ENCODE results near the gene KMO. TPM values are rescaled to one million over a fixed set of nuclear protein-coding genes. Genes with fewer than 3 reads are reported as not detected.

Gene KMO
- total and polyA plus RNA-seq, 2 of the 8 experiments (the other 6 are each of a cell fraction or from before 2014, with no cell fraction given): not detected

DNA sequence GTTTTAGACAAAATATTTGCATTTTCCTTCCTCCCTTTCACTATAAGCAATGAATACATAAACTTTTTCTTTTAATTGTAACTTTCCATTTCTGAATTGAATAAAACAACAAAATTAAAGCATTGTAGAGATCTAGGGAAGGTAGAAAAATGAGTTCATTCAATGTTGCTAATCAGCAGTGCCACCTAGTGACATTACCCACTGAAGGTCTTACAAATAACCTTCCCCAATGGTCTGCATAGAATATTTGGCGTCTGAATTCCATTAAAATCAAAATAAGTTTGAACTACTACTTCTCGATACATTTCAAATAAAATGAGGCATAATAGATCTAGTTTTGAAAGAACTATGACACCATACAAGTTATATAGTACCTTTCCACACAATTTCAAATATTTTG lies 32.3 kb upstream of the KMO start:
- Histone ChIP-seq H4K20me1 (replicated peaks in 1 of 2; ENCODE audit: control insufficient read depth in 1 of 2, insufficient read depth in 2 of 2, low read length in 2 of 2) (no peaks in the 10 kb centered on the region), H3K36me3 (ENCODE audit: control insufficient read depth in 2 of 4, insufficient read depth in 4 of 4, low read length in 3 of 4) (peaks cover 5 to 57% (median 27%) of the 10 kb centered on the region in 4 experiments), H2BK15ac (ENCODE audit: low read length) (no peak overlapping the region), H3K27me3 (replicated peaks in 1 of 4; ENCODE audit: control insufficient read depth in 3 of 4, extremely low read depth in 1 of 4, insufficient read depth in 3 of 4, low read length in 3 of 4) (no peaks in the 10 kb centered on the region), H2BK12ac (ENCODE audit: low read depth, low read length) (no peak overlapping the region), H2AK5ac (ENCODE audit: low read depth, low read length) (no peak overlapping the region), H3K4me1 (replicated peaks in 1 of 4; ENCODE audit: control insufficient read depth in 3 of 4, insufficient read depth in 4 of 4, low read length in 3 of 4) (no peaks in the 10 kb centered on the region), H3K79me2 (ENCODE audit: control insufficient read depth in 1 of 2, insufficient read depth in 2 of 2, low read length in 2 of 2) (no peaks in the 10 kb centered on the region), H3K23me2 (ENCODE audit: low read depth, low read length) (no peaks in the 10 kb centered on the region), H4K5ac (ENCODE audit: insufficient read length, low read depth, low read length) (no peak overlapping the region), H3K27ac (ENCODE audit: low read depth, low read length) (no peak overlapping the region), H2BK120ac (replicated peaks; ENCODE audit: low read depth, low read length) (no peak overlapping the region), H2BK5ac (ENCODE audit: low read depth, low read length) (no peak overlapping the region), H3K4me2 (ENCODE audit: insufficient read depth in 1 of 2, low read depth in 2 of 2, low read length in 2 of 2) (no peak overlapping the region), H3K23ac (ENCODE audit: insufficient read length) (no peak overlapping the region), H4K91ac (replicated peaks; ENCODE audit: insufficient read length, low read length) (no peak overlapping the region), H3K14ac (ENCODE audit: insufficient read length) (no peak overlapping the region), H3K9ac (replicated peaks in 1 of 4; ENCODE audit: extremely low read depth in 1 of 4, low read depth in 3 of 4, low read length in 3 of 4) (no peak overlapping the region), H3K9me3 (ENCODE audit: insufficient read depth in 2 of 2, low read depth in 1 of 2, low read length in 1 of 2) (no peaks in the 10 kb centered on the region), H3K79me1 (ENCODE audit: low read depth, low read length) (no peaks in the 10 kb centered on the region), H3K4ac (replicated peaks; ENCODE audit: insufficient read length, low read depth, low read length) (no peak overlapping the region), H2BK20ac (ENCODE audit: low read length) (no peak overlapping the region), H3K18ac (ENCODE audit: extremely low read depth, low read length) (no peak overlapping the region), H3K4me3 (ENCODE audit: extremely low read depth in 1 of 4, insufficient read depth in 2 of 4, low read depth in 3 of 4, low read length in 4 of 4) (no peak overlapping the region), H3K56ac (replicated peaks; ENCODE audit: insufficient read length, low read depth, low read length) (no peak overlapping the region), H2AFZ (ENCODE audit: low read length) (no peak overlapping the region), H4K8ac (ENCODE audit: extremely low read depth, insufficient read depth, low read length) (no peak overlapping the region)
- CTCF ChIA-PET (ENCODE audit: partially characterized antibody): interaction anchor here (0.8 to 1.7 kb wide), 7 partner anchors 10 to 616 kb away, joined by 3 to 7 read pairs (median 3); no protein-coding TSS in a partner anchor
- no peak for TF ChIP-seq SP1 (IDR thresholded peaks at IDR 0.05; ENCODE audit: low read depth, low read length)
- TF ChIP-seq RAD21 (IDR thresholded peaks at IDR 0.05 in 1 of 2, conservative IDR thresholded peaks at IDR 0.05 in 1 of 2; ENCODE audit: low read depth in 2 of 2, low read length in 2 of 2): peak; percentile 73 to 80
- TF ChIP-seq, protein P1, sequence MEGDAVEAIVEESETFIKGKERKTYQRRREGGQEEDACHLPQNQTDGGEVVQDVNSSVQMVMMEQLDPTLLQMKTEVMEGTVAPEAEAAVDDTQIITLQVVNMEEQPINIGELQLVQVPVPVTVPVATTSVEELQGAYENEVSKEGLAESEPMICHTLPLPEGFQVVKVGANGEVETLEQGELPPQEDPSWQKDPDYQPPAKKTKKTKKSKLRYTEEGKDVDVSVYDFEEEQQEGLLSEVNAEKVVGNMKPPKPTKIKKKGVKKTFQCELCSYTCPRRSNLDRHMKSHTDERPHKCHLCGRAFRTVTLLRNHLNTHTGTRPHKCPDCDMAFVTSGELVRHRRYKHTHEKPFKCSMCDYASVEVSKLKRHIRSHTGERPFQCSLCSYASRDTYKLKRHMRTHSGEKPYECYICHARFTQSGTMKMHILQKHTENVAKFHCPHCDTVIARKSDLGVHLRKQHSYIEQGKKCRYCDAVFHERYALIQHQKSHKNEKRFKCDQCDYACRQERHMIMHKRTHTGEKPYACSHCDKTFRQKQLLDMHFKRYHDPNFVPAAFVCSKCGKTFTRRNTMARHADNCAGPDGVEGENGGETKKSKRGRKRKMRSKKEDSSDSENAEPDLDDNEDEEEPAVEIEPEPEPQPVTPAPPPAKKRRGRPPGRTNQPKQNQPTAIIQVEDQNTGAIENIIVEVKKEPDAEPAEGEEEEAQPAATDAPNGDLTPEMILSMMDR (IDR thresholded peaks at IDR 0.05; ENCODE audit: control extremely low read depth in 1 of 3, insufficient read depth in 1 of 3, low read depth in 1 of 3, low read length in 3 of 3): peak in 2 of 3 experiments; percentile 32 to 58; a peak in 2 of 4 replicates
- DNase-seq (ENCODE audit: low read depth in 1 of 2, low spot score in 2 of 2) (no peak), FAIRE-seq (no peak)
- POLR2A ChIA-PET (ENCODE audit: partially characterized antibody): no interaction called here
- WGBS, 2 experiments (ENCODE audit: extremely low coverage in 1 of 2, insufficient coverage in 1 of 2, insufficient read length in 1 of 2, insufficient replicate concordance in 2 of 2, low coverage in 1 of 2, low lambda C conversion rate in 2 of 2, missing lambda C conversion rate in 1 of 2): 93% methylated on average over 2 of the region's 2 CpGs; no CpG with 5 or more reads in 1 of the 2 experiments
